Keratinocyte (primary cell): ENCODE results near the gene RNMT. TPM values are rescaled to one million over a fixed set of nuclear protein-coding genes. Genes with fewer than 3 reads are reported as not detected.
"Not testable (repeated sequence)": the region's sequence is repeated elsewhere in the genome, so short reads cannot be mapped to it uniquely, and the experiment has no call there.

Source experiments
- DNase-seq: peaks from one replicate; pipeline ENCODE4 v3.0.0-alpha.2; 2011; ENCODE audit warnings: low read depth, missing footprints, low spot score
- FAIRE-seq: peaks from 2 replicates; lab custom pipeline; 2011; peaks lifted over from hg19 to GRCh38; lab: Jason Lieb, UNC
- H2AFZ ChIP-seq: 2 replicates; pipeline ENCODE4 v1.6.0; 2012; ENCODE audit warnings: low read length, control low read depth, inconsistent platforms; ENCODE audit not compliant: control insufficient read depth
- H3K27ac ChIP-seq: 2 replicates; pipeline ENCODE4 v1.5.1; 2011; ENCODE audit warnings: low read length; ENCODE audit not compliant: control insufficient read depth, insufficient read depth
- H3K27me3 ChIP-seq: 3 replicates; pipeline ENCODE4 v1.6.0; 2011; ENCODE audit warnings: low read length; ENCODE audit not compliant: control insufficient read depth, insufficient read depth; ENCODE audit errors: extremely low read depth
- H3K36me3 ChIP-seq, 2 experiments: 2 replicates in 1 of 2; 3 replicates in 1 of 2; pipeline ENCODE4 v1.5.1; 2011; ENCODE audit warnings: low read length in 2 of 2, mild to moderate bottlenecking in 1 of 2; ENCODE audit not compliant: control insufficient read depth in 2 of 2, insufficient read depth in 2 of 2; ENCODE audit errors: extremely low read depth in 1 of 2
- H3K4me1 ChIP-seq: 3 replicates; pipeline ENCODE4 v1.5.1; 2011; ENCODE audit warnings: low read length; ENCODE audit not compliant: control insufficient read depth, insufficient read depth; ENCODE audit errors: extremely low read depth
- H3K4me2 ChIP-seq: 3 replicates; pipeline ENCODE4 v1.6.0; 2011; ENCODE audit warnings: low read depth, low read length; ENCODE audit not compliant: control insufficient read depth, insufficient read depth; ENCODE audit errors: extremely low read depth
- H3K4me3 ChIP-seq, 3 experiments: fragments of 200-600 bp in 1 of 3; sonication (generic) in 1 of 3; 2 replicates in 2 of 3; 3 replicates in 1 of 3; pipeline ENCODE4 v1.5.1; 2011 to 2016; ENCODE audit warnings: low read length in 3 of 3, mild to moderate bottlenecking in 3 of 3, control low read depth in 2 of 3, inconsistent platforms in 1 of 3, low read depth in 1 of 3, mixed read lengths in 1 of 3, mixed run types in 1 of 3, moderate library complexity in 1 of 3; ENCODE audit not compliant: control insufficient read depth in 2 of 3, insufficient read depth in 2 of 3; ENCODE audit errors: extremely low read depth in 1 of 3
- H3K79me2 ChIP-seq: 2 replicates; pipeline ENCODE4 v1.6.0; 2012; ENCODE audit warnings: low read length; ENCODE audit not compliant: control insufficient read depth, insufficient read depth
- H3K9ac ChIP-seq: 3 replicates; pipeline ENCODE4 v1.6.0; 2011; ENCODE audit warnings: low read length; ENCODE audit not compliant: control insufficient read depth, insufficient read depth; ENCODE audit errors: extremely low read depth
- H3K9me1 ChIP-seq: 3 replicates; pipeline ENCODE4 v1.6.0; 2011; ENCODE audit warnings: low read length; ENCODE audit not compliant: control insufficient read depth, insufficient read depth; ENCODE audit errors: extremely low read depth
- H3K9me3 ChIP-seq: 2 replicates; pipeline ENCODE4 v1.5.1; 2012; ENCODE audit warnings: low read depth, low read length; ENCODE audit not compliant: control insufficient read depth
- H4K20me1 ChIP-seq: 3 replicates; pipeline ENCODE4 v1.6.0; 2011; ENCODE audit warnings: low read length; ENCODE audit not compliant: control insufficient read depth, insufficient read depth; ENCODE audit errors: extremely low read depth
- EZH2 ChIP-seq: IDR thresholded peaks from one replicate; pipeline ENCODE4 v1.6.1; 2012; ENCODE audit warnings: inconsistent platforms, mild to moderate bottlenecking, low read length, moderate library complexity
- dilution Hi-C: fragments of 300-500 bp; cut with MboI; formaldehyde crosslinking; loops from one replicate; pipeline ENCODE4 v1.7.0; 2020; ENCODE audit warnings: low sequenced_read_pairs; ENCODE audit not compliant: extremely low pct_ligation_motif_present
- polyA minus RNA-seq, 3 experiments: library from RNA; depleted of rRNA, polyadenylated mRNA; stranded (reverse); fragments of >200 nt; gene quantifications; 1 replicate in 1 of 3; 2 replicates in 1 of 3; 3 replicates in 1 of 3; pipeline ENCODE4 v1.2.3, GENCODE V29; 2011
- polyA plus RNA-seq, 5 experiments: library from polyadenylated mRNA; depleted of rRNA in 3 of 5; stranded (reverse) in 3 of 5; stranded (forward) in 1 of 5; unstranded in 1 of 5; fragments of >200 nt; gene quantifications; 1 replicate in 1 of 5; 2 replicates in 3 of 5; 3 replicates in 1 of 5; pipeline versions ENCODE4 v1.2.1 to v1.2.3, GENCODE V29; 2011 to 2012; ENCODE audit warnings: missing spikeins in 2 of 5, low read depth in 1 of 5, low replicate concordance in 1 of 5
- TF ChIP-seq, protein P1 (sequence below), 3 experiments: IDR thresholded peaks in 1 of 3; conservative IDR thresholded peaks in 1 of 3; optimal IDR thresholded peaks in 1 of 3; 2 replicates in 2 of 3; 3 replicates in 1 of 3; pipeline versions ENCODE3 to v1.5.1; 2011; ENCODE audit warnings: low read length in 3 of 3, mild to moderate bottlenecking in 3 of 3, moderate library complexity in 2 of 3, control low read depth in 1 of 3, inconsistent platforms in 1 of 3; ENCODE audit not compliant: insufficient read depth in 2 of 3; ENCODE audit errors: extremely low read depth in 1 of 3

RNMT gene
- polyA plus RNA-seq (16.1 to 22.6 TPM (median 18.3 TPM) in 3 replicates), polyA minus RNA-seq (8.7 to 13.0 TPM (median 10.0 TPM) in 3 replicates)
- polyA plus RNA-seq (2011; ENCODE audit: low read depth) = 80.1 TPM
- 11.3 and 20.8 TPM in 2 replicates for polyA plus RNA-seq (2011; cell fraction: cytosol; rRNA removed)
- polyA plus RNA-seq (2011; cell fraction: nucleus; rRNA removed) = 35.1 and 43.6 TPM in 2 replicates
- polyA plus RNA-seq (2012; ENCODE audit: low replicate concordance) = 18.7 and 28.6 TPM in 2 replicates
- 5.9 TPM for polyA minus RNA-seq (2011; cell fraction: cytosol; rRNA and poly(A)+ RNA removed)
- polyA minus RNA-seq (2011; cell fraction: nucleus; rRNA and poly(A)+ RNA removed) = 12.9 and 29.7 TPM in 2 replicates

DNA sequence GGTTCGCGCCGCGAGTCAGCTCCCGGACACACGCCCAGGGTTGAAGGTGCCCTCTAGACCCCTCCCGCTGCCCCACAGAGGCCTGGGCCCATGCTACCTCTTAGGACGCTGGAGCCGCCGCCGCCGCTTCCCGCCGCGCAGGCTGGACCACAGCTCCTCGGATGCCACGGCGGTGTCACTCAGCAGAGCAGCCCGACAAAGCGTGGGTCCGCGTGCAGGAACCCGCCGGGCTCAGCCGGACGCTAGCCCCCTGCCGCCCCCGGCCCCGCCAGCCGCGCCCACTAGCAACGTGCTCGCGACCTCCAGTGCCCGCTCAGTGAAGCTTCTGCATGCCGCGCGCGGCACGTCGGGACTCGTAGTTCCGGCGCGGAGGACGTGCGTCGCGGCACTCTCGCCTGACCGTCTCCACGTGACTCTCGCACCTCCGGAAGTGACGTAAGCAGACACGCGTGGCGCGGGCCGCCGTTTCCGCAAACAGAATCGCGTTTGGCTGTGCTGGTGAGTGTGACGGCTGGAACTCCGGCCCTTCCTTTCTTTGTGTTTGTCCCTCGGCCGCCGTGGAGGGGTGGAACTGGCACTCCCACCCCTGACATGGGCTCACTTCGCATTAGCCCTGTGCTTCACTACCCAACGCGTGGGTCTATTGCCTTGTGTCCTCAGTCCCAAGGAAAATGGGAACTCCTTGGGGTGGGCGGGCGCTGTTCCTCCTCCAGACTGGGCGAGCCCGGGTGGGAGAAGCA is at the start of gene RNMT, which contains the start of gene FAM210A:
TSS of gene RNMT (plus strand) at position 442 of the 740 bp plus-strand sequence. CDS start 4,845 bp downstream, outside the sequence.
TSS of gene FAM210A (minus strand) at position 327 of the 740 bp plus-strand sequence. CDS start 44,481 bp downstream, outside the sequence.
- no peaks in the 10 kb centered on the region for H3K27me3 ChIP-seq
- H3K9me3 ChIP-seq = no peaks in the 10 kb centered on the region
- H3K27ac ChIP-seq = peak within 1 kb of the TSS; percentile 92
- H3K4me2 ChIP-seq = peak within 1 kb of the TSS; percentile 74
- FAIRE-seq = peak; percentile 56
- peak within 1 kb of the TSS; percentile 95 for H2AFZ ChIP-seq
- no peaks in the 10 kb centered on the region for H3K9me1 ChIP-seq
- peak; percentile 66 for DNase-seq
- H3K4me3 ChIP-seq = peak within 1 kb of the TSS; percentile 82 to 92 (median 85)
- H3K36me3 ChIP-seq = peaks cover 7 to 8% of the 10 kb centered on the region in 2 experiments
- dilution Hi-C loops = no loop called here
- H3K4me1 ChIP-seq = peaks cover 10% of the 10 kb centered on the region
- TF ChIP-seq, protein P1, sequence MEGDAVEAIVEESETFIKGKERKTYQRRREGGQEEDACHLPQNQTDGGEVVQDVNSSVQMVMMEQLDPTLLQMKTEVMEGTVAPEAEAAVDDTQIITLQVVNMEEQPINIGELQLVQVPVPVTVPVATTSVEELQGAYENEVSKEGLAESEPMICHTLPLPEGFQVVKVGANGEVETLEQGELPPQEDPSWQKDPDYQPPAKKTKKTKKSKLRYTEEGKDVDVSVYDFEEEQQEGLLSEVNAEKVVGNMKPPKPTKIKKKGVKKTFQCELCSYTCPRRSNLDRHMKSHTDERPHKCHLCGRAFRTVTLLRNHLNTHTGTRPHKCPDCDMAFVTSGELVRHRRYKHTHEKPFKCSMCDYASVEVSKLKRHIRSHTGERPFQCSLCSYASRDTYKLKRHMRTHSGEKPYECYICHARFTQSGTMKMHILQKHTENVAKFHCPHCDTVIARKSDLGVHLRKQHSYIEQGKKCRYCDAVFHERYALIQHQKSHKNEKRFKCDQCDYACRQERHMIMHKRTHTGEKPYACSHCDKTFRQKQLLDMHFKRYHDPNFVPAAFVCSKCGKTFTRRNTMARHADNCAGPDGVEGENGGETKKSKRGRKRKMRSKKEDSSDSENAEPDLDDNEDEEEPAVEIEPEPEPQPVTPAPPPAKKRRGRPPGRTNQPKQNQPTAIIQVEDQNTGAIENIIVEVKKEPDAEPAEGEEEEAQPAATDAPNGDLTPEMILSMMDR (optimal IDR thresholded peaks at IDR 0.05 in 1 of 3, IDR thresholded peaks at IDR 0.05 in 1 of 3, conservative IDR thresholded peaks at IDR 0.05 in 1 of 3; ENCODE audit: extremely low read depth in 1 of 3, insufficient read depth in 2 of 3, low read length in 3 of 3) = peak in 1 of 3 experiments; percentile 27
- no peak for TF ChIP-seq EZH2
- no peaks in the 10 kb centered on the region for H4K20me1 ChIP-seq
- peak within 1 kb of the TSS; percentile 96 for H3K9ac ChIP-seq
- peaks cover 91% of the 10 kb centered on the region for H3K79me2 ChIP-seq

DNA sequence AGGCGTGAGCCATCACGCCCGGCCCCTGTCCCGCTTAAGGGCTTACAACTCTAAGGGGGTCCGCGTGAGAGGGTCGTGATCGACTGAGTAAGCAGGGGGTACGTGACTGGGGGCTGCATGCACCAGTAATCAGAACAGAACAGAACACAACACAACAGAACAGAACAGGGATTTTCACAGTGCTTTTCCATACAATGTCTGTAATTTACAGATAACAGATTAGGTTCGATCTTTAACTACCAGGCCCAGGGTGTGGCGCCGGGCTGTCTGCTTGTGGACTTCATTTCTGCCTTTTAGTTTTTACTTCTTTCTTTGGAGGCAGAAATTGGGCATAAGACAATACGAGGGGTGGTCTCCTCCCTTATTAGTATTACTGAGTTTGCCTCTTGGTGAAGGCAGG is 49.1 kb upstream of the RNMT start:
- H3K4me2 ChIP-seq, H3K27me3 ChIP-seq, H3K4me1 ChIP-seq, DNase-seq, H3K9me3 ChIP-seq, dilution Hi-C loops, FAIRE-seq, H3K9me1 ChIP-seq, H3K27ac ChIP-seq, H3K4me3 ChIP-seq, H4K20me1 ChIP-seq, H2AFZ ChIP-seq, H3K9ac ChIP-seq: not testable (repeated sequence)
- H3K79me2 ChIP-seq = peaks cover 32% of the 10 kb centered on the region
- peaks cover 3 to 12% of the 10 kb centered on the region in 2 experiments for H3K36me3 ChIP-seq
